Left renal pelvis (tissue), 4 donors: ENCODE data around the gene AMN1. TPM values are rescaled to one million over a fixed set of nuclear protein-coding genes. Genes with fewer than 3 reads are reported as not detected.
"Not testable (repeated sequence)": the region's sequence is repeated elsewhere in the genome, so short reads cannot be mapped to it uniquely, and the experiment has no call there.

ENCODE experiments used
- DNase-seq, 4 donors: peaks; one replicate each; pipeline ENCODE4 v3.0.0-alpha.2; 2013; ENCODE audit warnings: low read depth in 4 of 4, low spot score in 3 of 4
- polyA plus RNA-seq, 4 donors: library from polyadenylated mRNA; unstranded; fragments of 120-200 nt; gene quantifications; one replicate each; pipeline ENCODE4 v1.2.1, GENCODE V29; 2013; ENCODE audit not compliant: insufficient read length in 4 of 4

The AMN1 gene
- polyA plus RNA-seq, 4 donors: 17.8 to 26.1 (median 22.4) TPM

- not testable (repeated sequence) for DNase-seq
These were observed 5.0 kb upstream of the AMN1 start for GRCh38 chr12:31733549-31734432.

GRCh38 chr12:31732926-31733548 lies 4.2 kb upstream of the AMN1 start:
- DNase-seq: no peak

- not testable (repeated sequence) for DNase-seq
These were observed 2.4 kb upstream of the AMN1 start for GRCh38 chr12:31731203-31731602.

- DNase-seq: no peak
These were observed 884 bp upstream of the AMN1 start for GRCh38 chr12:31729705-31730104.

GRCh38 chr12:31728289-31728916 lies 418 bp downstream of the AMN1 start:
- peak in 1 of 4 donors; percentile 36 for DNase-seq

- DNase-seq: no peak
These were observed 1.6 kb downstream of the AMN1 start for GRCh38 chr12:31727192-31727591.

GRCh38 chr12:31726575-31726974 lies 2.2 kb downstream of the AMN1 start:
- no peak for DNase-seq

GRCh38 chr12:31724557-31724956 lies 4.3 kb downstream of the AMN1 start:
- no peak for DNase-seq

GRCh38 chr12:31722580-31722979 lies 6.2 kb downstream of the AMN1 start:
- no peak for DNase-seq

GRCh38 chr12:31718542-31719198 lies 10.2 kb downstream of the AMN1 start:
- not testable (repeated sequence) for DNase-seq

- DNase-seq: not testable (repeated sequence)
These were observed 11.8 kb downstream of the AMN1 start for GRCh38 chr12:31716998-31717397.

- DNase-seq: no peak
These were observed 13.5 kb downstream of the AMN1 start for GRCh38 chr12:31715283-31715825.

GRCh38 chr12:31714406-31715271 lies 14.2 kb downstream of the AMN1 start:
- no peak for DNase-seq

GRCh38 chr12:31712877-31713276 lies 15.9 kb downstream of the AMN1 start:
- DNase-seq: no peak

- DNase-seq: no peak
These were observed 18.6 kb downstream of the AMN1 start for GRCh38 chr12:31710021-31710818.

GRCh38 chr12:31708118-31708517 lies 20.7 kb downstream of the AMN1 start:
- not testable (repeated sequence) for DNase-seq

- no peak for DNase-seq
These were observed 23.2 kb downstream of the AMN1 start for GRCh38 chr12:31705621-31706020.

GRCh38 chr12:31702047-31702446 lies 26.8 kb downstream of the AMN1 start:
- no peak for DNase-seq

GRCh38 chr12:31689921-31690320 lies 38.9 kb downstream of the AMN1 start:
- not testable (repeated sequence) for DNase-seq
